GM12878 (cell line): ENCODE measurements around the gene MARS1. TPM values are rescaled to one million over a fixed set of nuclear protein-coding genes. Genes with fewer than 3 reads are reported as not detected.

Source experiments
- BCL11A ChIP-seq: IDR thresholded peaks from 2 replicates; pipeline ENCODE4 v1.6.1; 2011; ENCODE audit warnings: low read depth, low read length
- CBFB ChIP-seq: IDR thresholded peaks from 2 replicates; pipeline ENCODE4 v1.6.1; 2016; ENCODE audit warnings: antibody characterized with exemption, low read depth
- CBX5 ChIP-seq: sonication (generic); IDR thresholded peaks from 2 replicates; pipeline ENCODE4 v1.6.1; 2016; ENCODE audit warnings: low read depth, moderate library complexity, mild to moderate bottlenecking, inconsistent platforms
- CUX1 ChIP-seq: IDR thresholded peaks from 2 replicates; pipeline ENCODE4 v1.6.1; 2012; ENCODE audit warnings: improper control_type of control experiment, low read depth, low read length; ENCODE audit not compliant: insufficient replicate concordance
- E2F8 ChIP-seq: fragments of 450-650 bp; IDR thresholded peaks from 2 replicates; pipeline ENCODE4 v1.6.1; 2018; ENCODE audit warnings: mild to moderate bottlenecking, low read depth, moderate library complexity; ENCODE audit not compliant: partially characterized antibody
- E4F1 ChIP-seq: fragments of 450-650 bp; IDR thresholded peaks from 2 replicates; pipeline ENCODE4 v1.6.1; 2018; ENCODE audit warnings: borderline replicate concordance, mild to moderate bottlenecking; ENCODE audit not compliant: partially characterized antibody
- MAX ChIP-seq: IDR thresholded peaks from 2 replicates; pipeline ENCODE4 v1.6.1; 2012; ENCODE audit warnings: low read depth, low read length, improper control_type of control experiment
- NFIC ChIP-seq: IDR thresholded peaks from 2 replicates; pipeline ENCODE4 v1.6.1; 2012; ENCODE audit warnings: low read depth, mild to moderate bottlenecking, inconsistent platforms, low read length, moderate library complexity
- PBX3 ChIP-seq: IDR thresholded peaks from 2 replicates; pipeline ENCODE4 v1.6.1; 2011; ENCODE audit warnings: mild to moderate bottlenecking, low read depth, low read length, moderate library complexity; ENCODE audit not compliant: insufficient replicate concordance
- POU2F2 ChIP-seq: IDR thresholded peaks from 3 replicates; pipeline ENCODE4 v1.6.1; 2011; ENCODE audit warnings: low read depth, mild to moderate bottlenecking, low read length, borderline replicate concordance
- RAD51 ChIP-seq: fragments of 450-650 bp; IDR thresholded peaks from 2 replicates; pipeline ENCODE4 v1.6.1; 2016; ENCODE audit warnings: moderate library complexity, mild to moderate bottlenecking, inconsistent platforms
- RELA ChIP-seq: fragments of 450-650 bp; IDR thresholded peaks from 2 replicates; pipeline ENCODE4 v1.8.0; 2014; ENCODE audit warnings: borderline replicate concordance; ENCODE audit not compliant: partially characterized antibody
- SKIL ChIP-seq: fragments of 450-650 bp; IDR thresholded peaks from 2 replicates; pipeline ENCODE4 v1.6.1; 2017; ENCODE audit warnings: mild to moderate bottlenecking, low read depth, inconsistent platforms; ENCODE audit not compliant: poor library complexity, severe bottlenecking
- YBX1 ChIP-seq: fragments of 450-650 bp; IDR thresholded peaks from 2 replicates; pipeline ENCODE4 v1.6.1; 2016; ENCODE audit warnings: antibody characterized with exemption
- YY1 ChIP-seq: IDR thresholded peaks from 2 replicates; pipeline ENCODE4 v1.6.1; 2011; ENCODE audit warnings: low read depth, mild to moderate bottlenecking, low read length
- polyA plus RNA-seq, 11 experiments: library from polyadenylated mRNA; depleted of rRNA in 4 of 11; unstranded in 6 of 11; stranded (reverse) in 5 of 11; fragments of >200 nt; fragmentation: Nextera tagmentation in 4 of 11; fragmentation: Illumina TruSeq in 1 of 11; extraction: Ambion mirVana in 4 of 11; extraction: Trizol in 1 of 11; gene quantifications; 1 replicate in 1 of 11; 2 replicates in 10 of 11; pipeline versions ENCODE4 v1.2.1 to v1.2.3, GENCODE V29; 2011 to 2016; ENCODE audit warnings: inconsistent platforms in 2 of 11, missing spikeins in 2 of 11, low read depth in 1 of 11
- total RNA-seq, 4 experiments: library from RNA; depleted of rRNA in 3 of 4; stranded (reverse); fragments of >200 nt in 3 of 4; fragmentation: Illumina TruSeq in 1 of 4; extraction: Trizol in 1 of 4; gene quantifications; 2 replicates each; pipeline versions ENCODE4 v1.2.1 to v1.2.3, GENCODE V29; 2013 to 2021

The MARS1 gene
- total and polyA plus RNA-seq, 10 of the 15 experiments (the other 5 are each of a cell fraction or from before 2014, with no cell fraction given) = 72.3 to 270 (median 153) TPM

- TF ChIP-seq CUX1 (no peak), CBX5 (no peak), BCL11A (no peak), YY1 (0 out of 2 replicates have a peak, but pooled peaks have one; percentile 6), NFIC (no peak), CBFB (no peak), YBX1 (no peak), MAX (0 out of 2 replicates have a peak, but pooled peaks have one; percentile 45), RELA (no peak), PBX3 (no peak), SKIL (no peak), RAD51 (no peak), POU2F2 (no peak), E2F8 (no peak), E4F1 (no peak)
Observed at GRCh38 chr12:57456145-57456700, 31.6 kb upstream of the MARS1 start (continued).
